Measurements from ENCODE around the gene MDK.

DNA sequence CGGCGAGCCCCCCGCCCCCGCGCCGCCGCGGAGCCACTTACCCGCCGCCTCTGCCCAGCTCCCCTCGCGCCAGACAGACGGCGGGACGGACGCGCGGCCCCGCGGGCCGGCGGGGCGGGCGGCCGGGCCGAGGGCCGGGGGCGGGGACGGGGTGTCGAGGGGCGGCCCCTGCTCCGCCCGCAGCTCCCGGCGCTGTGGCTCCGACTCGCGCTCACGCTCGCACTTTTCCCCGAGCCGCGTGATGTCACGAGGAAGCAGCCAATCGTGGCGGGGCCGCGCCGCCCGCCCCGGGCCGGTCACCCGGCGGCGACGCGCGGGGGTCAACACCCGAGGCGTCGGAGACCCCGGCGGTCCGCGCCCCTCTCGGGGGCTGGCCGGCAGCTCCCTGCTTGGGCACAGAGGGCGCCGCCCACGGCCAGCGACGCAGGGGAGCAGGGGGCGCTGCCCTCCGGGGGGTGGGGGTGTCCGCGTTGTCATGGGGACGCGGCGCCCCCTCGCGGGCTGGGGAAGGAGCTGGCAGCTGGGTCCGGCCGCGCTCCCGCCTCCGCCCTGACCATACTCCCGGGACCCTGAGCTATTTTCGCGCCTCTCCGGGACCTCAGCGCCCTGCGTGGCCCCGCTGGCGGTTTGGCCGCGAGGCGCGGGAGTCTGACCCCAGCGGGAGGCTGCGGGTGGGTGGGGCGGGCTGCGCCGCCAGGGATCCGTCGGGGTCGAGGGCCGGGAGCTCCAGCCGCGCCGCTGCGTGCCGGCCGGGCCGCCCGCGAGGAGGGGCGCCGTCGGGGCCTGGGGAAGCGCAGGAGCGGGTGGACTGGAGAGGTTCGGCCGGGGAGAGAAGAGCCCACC lies 10.3 kb downstream of the MDK start, which contains the start of gene CHRM4:
- TF ChIP-seq POLR2A (IDR thresholded peaks at IDR 0.05; ENCODE audit: low read depth, low read length) (no peak), TAF1 (IDR thresholded peaks at IDR 0.05; ENCODE audit: borderline replicate concordance, low read depth, low read length) (no peak)

Data from GM12892 (cell line).